ENCODE data around the gene CAMK2B.

The CAMK2B gene

GRCh38 chr7:44307301-44307900 lies 18.0 kb downstream of the CAMK2B start:
- Mint-ChIP-seq H3K27ac (no peak overlapping the region), H3K4me3 (no peak overlapping the region)

GRCh38 chr7:44306606-44307005 lies 18.8 kb downstream of the CAMK2B start:
- no peak overlapping the region for H3K4me3 Mint-ChIP-seq
- no peak overlapping the region for H3K27ac Mint-ChIP-seq
- peaks cover 4% of the 10 kb centered on the region for H3K27me3 Mint-ChIP-seq
- H3K36me3 Mint-ChIP-seq, result no peaks in the 10 kb centered on the region
- H3K4me1 Mint-ChIP-seq, result no peaks in the 10 kb centered on the region
- H3K9me3 Mint-ChIP-seq, result no peaks in the 10 kb centered on the region

More at GRCh38 chr7:44307301-44307900, 18.0 kb downstream of the CAMK2B start:
- no peaks in the 10 kb centered on the region for H3K9me3 Mint-ChIP-seq
- no peaks in the 10 kb centered on the region for H3K4me1 Mint-ChIP-seq
- H3K36me3 Mint-ChIP-seq, result no peaks in the 10 kb centered on the region
- peaks cover 4% of the 10 kb centered on the region for H3K27me3 Mint-ChIP-seq

- Mint-ChIP-seq H3K27ac (no peak overlapping the region), H3K36me3 (no peaks in the 10 kb centered on the region), H3K27me3 (peaks cover 4% of the 10 kb centered on the region), H3K4me3 (no peak overlapping the region), H3K4me1 (no peaks in the 10 kb centered on the region), H3K9me3 (no peaks in the 10 kb centered on the region)
Observed at GRCh38 chr7:44305564-44306507, 19.6 kb downstream of the CAMK2B start.

GRCh38 chr7:44294325-44295069 lies 30.9 kb downstream of the CAMK2B start:
- H3K27me3 Mint-ChIP-seq, result peaks cover 4% of the 10 kb centered on the region
- no peak overlapping the region for H3K4me3 Mint-ChIP-seq
- H3K27ac Mint-ChIP-seq, result no peak overlapping the region

GRCh38 chr7:44293561-44294324 lies 31.7 kb downstream of the CAMK2B start:
- Mint-ChIP-seq H3K4me3 (no peak overlapping the region), H3K36me3 (no peaks in the 10 kb centered on the region), H3K9me3 (no peaks in the 10 kb centered on the region), H3K4me1 (no peaks in the 10 kb centered on the region), H3K27me3 (peaks cover 4% of the 10 kb centered on the region), H3K27ac (no peak overlapping the region)

More at GRCh38 chr7:44294325-44295069, 30.9 kb downstream of the CAMK2B start:
- H3K36me3 Mint-ChIP-seq, result no peaks in the 10 kb centered on the region
- H3K9me3 Mint-ChIP-seq, result no peaks in the 10 kb centered on the region
- H3K4me1 Mint-ChIP-seq, result no peaks in the 10 kb centered on the region

- Mint-ChIP-seq H3K9me3 (no peaks in the 10 kb centered on the region), H3K27me3 (peaks cover 4% of the 10 kb centered on the region), H3K4me1 (no peaks in the 10 kb centered on the region), H3K4me3 (no peak overlapping the region), H3K27ac (no peak overlapping the region), H3K36me3 (no peaks in the 10 kb centered on the region)
Observed at GRCh38 chr7:44292876-44293560, 32.4 kb downstream of the CAMK2B start.

GRCh38 chr7:44292420-44292817 lies 33.0 kb downstream of the CAMK2B start:
- no peaks in the 10 kb centered on the region for H3K4me1 Mint-ChIP-seq
- H3K9me3 Mint-ChIP-seq, result no peaks in the 10 kb centered on the region
- H3K27ac Mint-ChIP-seq, result no peak overlapping the region
- no peak overlapping the region for H3K4me3 Mint-ChIP-seq
- peaks cover 4% of the 10 kb centered on the region for H3K27me3 Mint-ChIP-seq
- no peaks in the 10 kb centered on the region for H3K36me3 Mint-ChIP-seq

GRCh38 chr7:44291733-44292419 lies 33.5 kb downstream of the CAMK2B start:
- peaks cover 4% of the 10 kb centered on the region for H3K27me3 Mint-ChIP-seq
- H3K4me3 Mint-ChIP-seq, result no peak overlapping the region
- no peaks in the 10 kb centered on the region for H3K9me3 Mint-ChIP-seq
- no peaks in the 10 kb centered on the region for H3K36me3 Mint-ChIP-seq
- no peak overlapping the region for H3K27ac Mint-ChIP-seq
- H3K4me1 Mint-ChIP-seq, result no peaks in the 10 kb centered on the region

GRCh38 chr7:44291066-44291732 lies 34.2 kb downstream of the CAMK2B start:
- no peaks in the 10 kb centered on the region for H3K4me1 Mint-ChIP-seq
- peaks cover 4% of the 10 kb centered on the region for H3K27me3 Mint-ChIP-seq
- H3K36me3 Mint-ChIP-seq, result no peaks in the 10 kb centered on the region
- no peak overlapping the region for H3K27ac Mint-ChIP-seq
- no peaks in the 10 kb centered on the region for H3K9me3 Mint-ChIP-seq
- no peak overlapping the region for H3K4me3 Mint-ChIP-seq

- Mint-ChIP-seq H3K36me3 (no peaks in the 10 kb centered on the region), H3K27me3 (peaks cover 3% of the 10 kb centered on the region), H3K4me3 (no peak overlapping the region), H3K9me3 (no peaks in the 10 kb centered on the region), H3K4me1 (no peaks in the 10 kb centered on the region), H3K27ac (no peak overlapping the region)
Observed at GRCh38 chr7:44290252-44290620, 35.2 kb downstream of the CAMK2B start.

GRCh38 chr7:44289341-44290251 lies 35.8 kb downstream of the CAMK2B start:
- peaks cover 3% of the 10 kb centered on the region for H3K27me3 Mint-ChIP-seq
- no peak overlapping the region for H3K4me3 Mint-ChIP-seq
- H3K27ac Mint-ChIP-seq, result no peak overlapping the region
- no peaks in the 10 kb centered on the region for H3K4me1 Mint-ChIP-seq
- no peaks in the 10 kb centered on the region for H3K36me3 Mint-ChIP-seq
- no peaks in the 10 kb centered on the region for H3K9me3 Mint-ChIP-seq

- no peak overlapping the region for H3K4me3 Mint-ChIP-seq
- H3K27me3 Mint-ChIP-seq, result peaks cover 3% of the 10 kb centered on the region
- no peaks in the 10 kb centered on the region for H3K36me3 Mint-ChIP-seq
- no peak overlapping the region for H3K27ac Mint-ChIP-seq
- no peaks in the 10 kb centered on the region for H3K4me1 Mint-ChIP-seq
- no peaks in the 10 kb centered on the region for H3K9me3 Mint-ChIP-seq
Observed at GRCh38 chr7:44288811-44289340, 36.5 kb downstream of the CAMK2B start.

- Mint-ChIP-seq H3K36me3 (no peaks in the 10 kb centered on the region), H3K4me3 (no peak overlapping the region), H3K27ac (no peak overlapping the region), H3K27me3 (peaks cover 3% of the 10 kb centered on the region), H3K4me1 (no peaks in the 10 kb centered on the region), H3K9me3 (no peaks in the 10 kb centered on the region)
Observed at GRCh38 chr7:44288381-44288685, 37.1 kb downstream of the CAMK2B start.
